OCI-LY3 (cell line): Measurements from ENCODE around the gene TCF20.

ENCODE experiments used
- H2AFZ ChIP-seq: fragments of 200-600, 300-600 bp; shearing (Covaris generic); 2 replicates; pipeline ENCODE4 v1.6.0; 2014; ENCODE audit warnings: antibody characterized with exemption, low read depth, low read length
- H3K27ac ChIP-seq: fragments of 200-600, 300-600 bp; sonication (generic); 2 replicates; pipeline ENCODE4 v1.5.1; 2014; ENCODE audit warnings: mild to moderate bottlenecking, low read length, moderate library complexity, mixed read lengths
- H3K27me3 ChIP-seq: fragments of 200-600, 300-600 bp; sonication (generic); 2 replicates; pipeline ENCODE4 v1.6.1; 2014; ENCODE audit warnings: low read depth, low read length, mixed read lengths
- H3K36me3 ChIP-seq: fragments of 200-600, 300-600 bp; sonication (generic); replicated peaks from 2 replicates; pipeline ENCODE3; 2014; ENCODE audit warnings: low read depth, low read length, mixed read lengths
- H3K4me1 ChIP-seq: fragments of 300-600, 200-600 bp; sonication (generic); 2 replicates; pipeline ENCODE4 v1.6.1; 2014; ENCODE audit warnings: low read length, mixed read lengths
- H3K4me2 ChIP-seq: fragments of 200-600, 300-600 bp; sonication (generic); 2 replicates; pipeline ENCODE4 v1.6.1; 2014; ENCODE audit warnings: low read length, mixed read lengths
- H3K4me3 ChIP-seq: fragments of 300-600, 200-600 bp; sonication (generic); 2 replicates; pipeline ENCODE4 v1.5.1; 2014; ENCODE audit warnings: antibody characterized with exemption, mild to moderate bottlenecking, low read length, moderate library complexity
- H3K79me2 ChIP-seq: fragments of 300-600, 200-600 bp; shearing (Covaris generic); 2 replicates; pipeline ENCODE4 v1.6.1; 2014; ENCODE audit warnings: mild to moderate bottlenecking, low read length, mixed read lengths
- H3K9ac ChIP-seq: fragments of 300-600, 200-600 bp; shearing (Covaris generic); 2 replicates; pipeline ENCODE4 v1.6.0; 2014; ENCODE audit warnings: mild to moderate bottlenecking, low read length, moderate library complexity
- H3K9me3 ChIP-seq: fragments of 200-600, 300-600 bp; shearing (Covaris generic); 2 replicates; pipeline ENCODE4 v1.6.1; 2014; ENCODE audit warnings: low read length, mixed read lengths; ENCODE audit not compliant: insufficient read depth
- H4K20me1 ChIP-seq: fragments of 200-600, 300-600 bp; sonication (generic); 2 replicates; pipeline ENCODE4 v1.6.1; 2016; ENCODE audit warnings: low read length, mixed read lengths; ENCODE audit not compliant: insufficient read depth
- CTCF ChIP-seq: fragments of 200-600, 300-600 bp; sonication (generic); IDR thresholded peaks from 2 replicates; pipeline ENCODE4 v1.5.1; 2014; ENCODE audit warnings: antibody characterized with exemption, low read length, low read depth
- EZH2phosphoT487 ChIP-seq: fragments of 200-600 bp; shearing (Covaris generic); IDR thresholded peaks from 2 replicates; pipeline ENCODE4 v1.6.1; 2018; ENCODE audit warnings: antibody characterized with exemption, mixed run types, low read depth

TCF20 gene

GRCh38 chr22:42262964-42263363 lies 7.5 kb downstream of the TCF20 start:
- no peaks in the 10 kb centered on the region for H3K36me3 ChIP-seq
- H3K79me2 ChIP-seq = peaks cover 99% of the 10 kb centered on the region
- H3K9ac ChIP-seq = no peak overlapping the region
- no peak overlapping the region for H2AFZ ChIP-seq
- no peak; the same call in 1 of the 2 replicates for TF ChIP-seq CTCF
- no peak for TF ChIP-seq EZH2phosphoT487
- no peaks in the 10 kb centered on the region for H3K9me3 ChIP-seq
- H3K27ac ChIP-seq = no peak overlapping the region
- no peak overlapping the region for H3K4me3 ChIP-seq
- H4K20me1 ChIP-seq = peaks cover 97% of the 10 kb centered on the region
- no peaks in the 10 kb centered on the region for H3K27me3 ChIP-seq
- peaks cover 17% of the 10 kb centered on the region for H3K4me1 ChIP-seq
- peak overlapping the region; percentile 15 for H3K4me2 ChIP-seq

- H3K27ac ChIP-seq = no peak overlapping the region
- H2AFZ ChIP-seq = no peak overlapping the region
- H3K4me3 ChIP-seq = no peak overlapping the region
- no peaks in the 10 kb centered on the region for H3K27me3 ChIP-seq
- H3K9ac ChIP-seq = no peak overlapping the region
- no peaks in the 10 kb centered on the region for H3K36me3 ChIP-seq
- peaks cover 99% of the 10 kb centered on the region for H3K79me2 ChIP-seq
- peaks cover 98% of the 10 kb centered on the region for H4K20me1 ChIP-seq
- TF ChIP-seq CTCF (no peak), EZH2phosphoT487 (no peak)
- peaks cover 17% of the 10 kb centered on the region for H3K4me1 ChIP-seq
- no peaks in the 10 kb centered on the region for H3K9me3 ChIP-seq
- H3K4me2 ChIP-seq = no peak overlapping the region
Observed at GRCh38 chr22:42261296-42261695, 9.2 kb downstream of the TCF20 start.

GRCh38 chr22:42258126-42258525 lies 12.3 kb downstream of the TCF20 start:
- H4K20me1 ChIP-seq = peaks cover 92% of the 10 kb centered on the region
- no peak overlapping the region for H3K9ac ChIP-seq
- H3K9me3 ChIP-seq = no peaks in the 10 kb centered on the region
- no peak overlapping the region for H3K4me2 ChIP-seq
- no peaks in the 10 kb centered on the region for H3K27me3 ChIP-seq
- H3K36me3 ChIP-seq = peaks cover 4% of the 10 kb centered on the region
- H3K79me2 ChIP-seq = peaks cover 99% of the 10 kb centered on the region
- peaks cover 5% of the 10 kb centered on the region for H3K4me1 ChIP-seq
- TF ChIP-seq CTCF (no peak), EZH2phosphoT487 (no peak)
- H3K27ac ChIP-seq = no peak overlapping the region
- H3K4me3 ChIP-seq = no peak overlapping the region
- H2AFZ ChIP-seq = no peak overlapping the region

GRCh38 chr22:42257386-42257785 lies 13.1 kb downstream of the TCF20 start:
- H4K20me1 ChIP-seq = peaks cover 88% of the 10 kb centered on the region
- H3K4me2 ChIP-seq = no peak overlapping the region
- peaks cover 99% of the 10 kb centered on the region for H3K79me2 ChIP-seq
- no peaks in the 10 kb centered on the region for H3K4me1 ChIP-seq
- no peaks in the 10 kb centered on the region for H3K27me3 ChIP-seq
- H3K4me3 ChIP-seq = no peak overlapping the region
- H3K36me3 ChIP-seq = peaks cover 4% of the 10 kb centered on the region
- H2AFZ ChIP-seq = no peak overlapping the region
- H3K9me3 ChIP-seq = no peaks in the 10 kb centered on the region
- H3K9ac ChIP-seq = no peak overlapping the region
- no peak overlapping the region for H3K27ac ChIP-seq
- TF ChIP-seq CTCF = no peak
- TF ChIP-seq EZH2phosphoT487 = no peak
